Upper lobe of left lung (tissue), 4 donors: Measurements from ENCODE around the gene TBC1D5.

Experiments used
- CTCF ChIP-seq, 6 experiments: fragments of 450-650 bp in 4 of 6; fragments of 200-600 bp in 2 of 6; sonication (generic) in 2 of 6; IDR thresholded peaks; one replicate each; pipeline ENCODE4 v1.5.1; 2016 to 2019; ENCODE audit warnings: antibody characterized with exemption in 6 of 6
- EP300 ChIP-seq, 4 donors: sonication (generic); formaldehyde crosslinking; IDR thresholded peaks; one replicate each; pipeline ENCODE4 v1.5.1; 2017; ENCODE audit warnings: antibody characterized with exemption in 4 of 4, control low read depth in 2 of 4

GRCh38 chr3:17592956-17593355 lies 149.5 kb downstream of the TBC1D5 start:
- TF ChIP-seq CTCF (IDR thresholded peaks at IDR 0.05), result no peak
- TF ChIP-seq EP300 (IDR thresholded peaks at IDR 0.05), result no peak
